Activated T-cell treated with anti-CD3 and anti-CD28 coated beads, Interleukin-2, amount 50 U/mL, for 24 hours (primary cell): ENCODE measurements around the gene RACGAP1.

ENCODE experiments used
- DNase-seq: peaks from one replicate; pipeline ENCODE4 v3.0.0-alpha.2; 2020
- H3K27ac Mint-ChIP-seq: 2 replicates; pipeline ENCODE4 v1.8.0; 2020; ENCODE audit warnings: mild to moderate bottlenecking, mixed read lengths
- H3K27me3 Mint-ChIP-seq: 2 replicates; pipeline ENCODE4 v1.8.0; 2020; ENCODE audit warnings: mixed read lengths
- H3K36me3 Mint-ChIP-seq: 2 replicates; pipeline ENCODE4 v1.8.0; 2020; ENCODE audit warnings: low read depth, mixed read lengths
- H3K4me1 Mint-ChIP-seq: 2 replicates; pipeline ENCODE4 v1.8.0; 2020; ENCODE audit warnings: low read depth, mixed read lengths
- H3K4me3 Mint-ChIP-seq: 2 replicates; pipeline ENCODE4 v1.8.0; 2020; ENCODE audit warnings: mild to moderate bottlenecking, moderate library complexity, mixed read lengths
- H3K9me3 Mint-ChIP-seq: 2 replicates; pipeline ENCODE4 v1.8.0; 2020; ENCODE audit warnings: mixed read lengths

RACGAP1 gene

GRCh38 chr12:49967777-49968250 lies 57.5 kb downstream of the RACGAP1 start:
- Mint-ChIP-seq H3K36me3 (no peaks in the 10 kb centered on the region), H3K27ac (no peak overlapping the region), H3K4me3 (peak overlapping the region; percentile 42), H3K4me1 (peaks cover 4% of the 10 kb centered on the region), H3K9me3 (no peaks in the 10 kb centered on the region), H3K27me3 (peaks cover 32% of the 10 kb centered on the region)
- DNase-seq: no peak

- H3K27me3 Mint-ChIP-seq: peaks cover 38% of the 10 kb centered on the region
- no peak overlapping the region for H3K27ac Mint-ChIP-seq
- peak overlapping the region; percentile 47 for H3K4me3 Mint-ChIP-seq
- DNase-seq: peak; percentile 98
- no peaks in the 10 kb centered on the region for H3K36me3 Mint-ChIP-seq
- peaks cover 4% of the 10 kb centered on the region for H3K4me1 Mint-ChIP-seq
- no peaks in the 10 kb centered on the region for H3K9me3 Mint-ChIP-seq
Observed at GRCh38 chr12:49967042-49967776, 58.1 kb downstream of the RACGAP1 start.

- H3K9me3 Mint-ChIP-seq: no peaks in the 10 kb centered on the region
- no peak for DNase-seq
- H3K36me3 Mint-ChIP-seq: no peaks in the 10 kb centered on the region
- H3K4me1 Mint-ChIP-seq: peaks cover 6% of the 10 kb centered on the region
- peaks cover 42% of the 10 kb centered on the region for H3K27me3 Mint-ChIP-seq
- no peak overlapping the region for H3K27ac Mint-ChIP-seq
- H3K4me3 Mint-ChIP-seq: no peak overlapping the region
Observed at GRCh38 chr12:49966511-49967041, 58.7 kb downstream of the RACGAP1 start.

DNA sequence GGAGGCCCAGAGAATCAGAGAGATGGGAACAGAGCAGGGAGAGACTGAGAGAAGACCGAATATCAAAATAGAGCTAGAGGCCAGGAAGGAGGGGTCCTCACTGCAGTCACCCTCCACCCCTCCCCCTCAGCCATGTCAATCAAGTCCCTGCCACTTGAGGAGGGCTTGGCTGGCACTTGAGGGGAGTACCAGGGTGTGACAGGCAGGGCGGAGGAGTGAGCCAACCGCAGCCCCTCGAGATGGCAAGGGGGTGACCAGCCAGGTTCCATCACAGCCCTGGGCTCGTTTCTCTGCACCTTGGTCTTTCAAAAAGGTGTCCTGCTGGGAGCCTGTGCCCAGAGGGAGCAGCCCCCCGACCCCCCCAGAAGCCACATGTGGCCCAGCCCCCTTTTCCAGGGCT lies 59.5 kb downstream of the RACGAP1 start:
- Mint-ChIP-seq H3K27me3 (peaks cover 45% of the 10 kb centered on the region), H3K36me3 (no peaks in the 10 kb centered on the region), H3K4me1 (peaks cover 6% of the 10 kb centered on the region), H3K9me3 (no peaks in the 10 kb centered on the region), H3K27ac (no peak overlapping the region), H3K4me3 (no peak overlapping the region)
- DNase-seq: no peak

GRCh38 chr12:49964849-49965624 lies 60.3 kb downstream of the RACGAP1 start:
- Mint-ChIP-seq H3K4me1 (peaks cover 11% of the 10 kb centered on the region), H3K27me3 (peaks cover 53% of the 10 kb centered on the region), H3K4me3 (no peak overlapping the region), H3K36me3 (no peaks in the 10 kb centered on the region), H3K27ac (no peak overlapping the region), H3K9me3 (no peaks in the 10 kb centered on the region)
- DNase-seq: no peak

DNA sequence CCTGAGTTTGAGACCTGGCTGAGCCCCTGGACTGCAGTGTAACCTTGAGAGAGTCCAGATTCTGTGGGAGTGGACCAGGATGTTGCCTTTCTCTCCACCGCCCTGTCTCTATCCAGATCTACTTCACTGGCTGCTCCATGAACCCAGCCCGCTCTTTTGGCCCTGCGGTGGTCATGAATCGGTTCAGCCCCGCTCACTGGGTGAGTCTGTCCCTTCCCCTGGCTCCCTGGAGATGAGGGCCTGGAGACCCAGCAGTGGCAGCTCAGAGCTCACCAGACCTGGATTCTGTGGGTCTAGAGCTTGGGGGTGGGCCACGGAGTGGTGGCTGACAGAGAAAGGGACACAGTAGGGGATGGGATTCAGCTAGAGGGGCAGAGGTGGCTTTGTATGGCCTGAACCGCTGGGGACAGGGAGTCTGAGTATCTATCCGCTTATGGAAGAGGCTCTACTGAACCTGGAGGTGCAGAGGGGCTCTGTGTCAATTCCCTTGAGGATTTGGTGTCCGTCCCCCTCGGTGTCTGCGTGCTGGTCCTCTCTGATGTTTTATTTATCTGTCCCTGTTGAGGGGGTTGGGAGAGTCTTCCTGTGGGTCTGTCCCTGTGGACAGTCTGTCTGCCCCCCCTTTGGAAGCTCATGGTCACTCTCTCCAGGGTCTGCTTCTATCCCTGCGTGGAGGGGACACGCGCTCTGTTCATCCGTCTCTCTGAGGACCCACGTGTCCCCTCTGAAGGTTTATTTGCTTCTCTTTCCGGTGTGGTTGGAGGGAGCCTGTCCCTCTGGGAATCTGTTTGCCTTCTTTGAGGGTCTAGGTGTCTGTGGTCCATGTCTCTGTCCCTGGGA lies 61.1 kb downstream of the RACGAP1 start:
- Mint-ChIP-seq H3K9me3 (no peaks in the 10 kb centered on the region), H3K27ac (no peak overlapping the region), H3K4me3 (no peak overlapping the region), H3K36me3 (no peaks in the 10 kb centered on the region), H3K27me3 (peaks cover 62% of the 10 kb centered on the region), H3K4me1 (peaks cover 11% of the 10 kb centered on the region)
- DNase-seq: no peak

DNA sequence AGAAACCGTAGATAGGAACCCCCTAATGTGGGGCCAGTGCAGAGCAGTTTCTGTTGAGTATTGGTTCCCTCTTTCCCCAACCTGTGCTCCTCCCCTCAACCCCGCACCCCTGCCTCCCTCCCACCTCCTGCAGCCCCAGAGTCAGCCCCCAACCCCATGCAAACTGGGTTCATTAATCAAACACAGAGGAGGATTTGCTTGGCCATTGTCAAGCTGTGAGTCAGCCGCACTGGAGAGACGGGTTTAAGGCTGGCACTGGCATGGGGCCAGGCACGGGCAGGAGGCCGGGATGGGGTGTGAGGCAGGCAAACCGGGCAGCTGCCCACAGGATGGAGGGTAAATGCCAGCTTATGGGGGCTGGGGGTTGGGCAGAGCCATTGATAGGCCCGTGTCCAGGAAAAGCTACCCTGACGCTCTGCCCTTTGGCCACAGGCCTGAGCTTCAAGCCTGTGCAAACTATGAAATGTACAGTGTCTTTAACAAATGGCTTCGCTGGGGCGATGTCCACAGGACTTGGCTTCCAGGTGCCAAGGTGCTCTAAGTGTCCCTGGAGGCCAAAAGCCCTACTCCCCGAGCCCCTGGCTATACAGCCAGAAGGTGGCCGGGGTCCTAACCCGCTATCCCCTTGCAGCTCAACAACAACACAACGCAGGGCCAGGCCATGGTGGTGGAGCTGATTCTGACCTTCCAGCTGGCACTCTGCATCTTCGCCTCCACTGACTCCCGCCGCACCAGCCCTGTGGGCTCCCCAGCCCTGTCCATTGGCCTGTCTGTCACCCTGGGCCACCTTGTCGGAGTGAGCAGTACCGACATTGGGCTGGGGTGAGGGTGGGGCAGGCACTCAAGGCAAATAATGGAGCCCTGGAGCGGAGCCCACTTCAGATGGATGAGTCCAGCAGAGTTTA lies 62.2 kb downstream of the RACGAP1 start:
- no peaks in the 10 kb centered on the region for H3K36me3 Mint-ChIP-seq
- DNase-seq: no peak
- H3K4me1 Mint-ChIP-seq: peaks cover 11% of the 10 kb centered on the region
- H3K4me3 Mint-ChIP-seq: no peak overlapping the region
- H3K27me3 Mint-ChIP-seq: peaks cover 73% of the 10 kb centered on the region
- H3K9me3 Mint-ChIP-seq: no peaks in the 10 kb centered on the region
- no peak overlapping the region for H3K27ac Mint-ChIP-seq

DNA sequence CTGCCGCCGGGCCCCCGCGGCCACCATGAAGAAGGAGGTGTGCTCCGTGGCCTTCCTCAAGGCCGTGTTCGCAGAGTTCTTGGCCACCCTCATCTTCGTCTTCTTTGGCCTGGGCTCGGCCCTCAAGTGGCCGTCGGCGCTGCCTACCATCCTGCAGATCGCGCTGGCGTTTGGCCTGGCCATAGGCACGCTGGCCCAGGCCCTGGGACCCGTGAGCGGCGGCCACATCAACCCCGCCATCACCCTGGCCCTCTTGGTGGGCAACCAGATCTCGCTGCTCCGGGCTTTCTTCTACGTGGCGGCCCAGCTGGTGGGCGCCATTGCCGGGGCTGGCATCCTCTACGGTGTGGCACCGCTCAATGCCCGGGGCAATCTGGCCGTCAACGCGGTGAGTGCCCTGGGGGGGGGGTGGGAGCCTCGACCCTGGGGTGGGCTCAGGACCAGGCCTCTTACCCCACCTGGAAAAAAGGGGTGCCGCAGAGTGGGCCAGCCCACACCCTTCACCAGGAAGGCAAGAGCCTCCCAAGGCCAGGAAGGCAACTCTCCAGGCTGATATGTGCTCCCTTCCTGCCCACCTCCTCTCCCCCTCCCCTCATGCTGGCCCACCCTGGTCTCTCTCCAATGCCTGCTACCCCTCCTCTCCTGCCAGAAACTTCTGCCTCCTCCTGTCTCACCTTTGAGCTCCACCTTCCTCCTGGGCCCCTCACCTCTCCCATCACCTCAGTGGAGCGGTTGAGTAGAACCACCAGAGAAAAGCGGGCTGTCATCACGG lies 63.1 kb downstream of the RACGAP1 start:
- H3K4me3 Mint-ChIP-seq: no peak overlapping the region
- peaks cover 82% of the 10 kb centered on the region for H3K27me3 Mint-ChIP-seq
- H3K4me1 Mint-ChIP-seq: peaks cover 10% of the 10 kb centered on the region
- no peak overlapping the region for H3K27ac Mint-ChIP-seq
- H3K9me3 Mint-ChIP-seq: no peaks in the 10 kb centered on the region
- no peaks in the 10 kb centered on the region for H3K36me3 Mint-ChIP-seq
- no peak for DNase-seq

- H3K4me1 Mint-ChIP-seq: peaks cover 7% of the 10 kb centered on the region
- no peaks in the 10 kb centered on the region for H3K9me3 Mint-ChIP-seq
- H3K36me3 Mint-ChIP-seq: no peaks in the 10 kb centered on the region
- peaks cover 86% of the 10 kb centered on the region for H3K27me3 Mint-ChIP-seq
- no peak within 1 kb of the TSS for H3K4me3 Mint-ChIP-seq
- DNase-seq: no peak
- H3K27ac Mint-ChIP-seq: no peak within 1 kb of the TSS
Observed at GRCh38 chr12:49961111-49961922, 64.0 kb downstream of the RACGAP1 start, which contains the start of gene AQP5. TSS of gene AQP5 (plus strand) at chr12:49961872. CDS start at chr12:49962018, 146 bp downstream.

- Mint-ChIP-seq H3K4me1 (peaks cover 7% of the 10 kb centered on the region), H3K9me3 (no peaks in the 10 kb centered on the region), H3K27ac (no peak overlapping the region), H3K36me3 (no peaks in the 10 kb centered on the region), H3K4me3 (no peak overlapping the region), H3K27me3 (peaks cover 87% of the 10 kb centered on the region)
- DNase-seq: no peak
Observed at GRCh38 chr12:49960474-49961110, 64.7 kb downstream of the RACGAP1 start.

- DNase-seq: no peak
- no peak overlapping the region for H3K27ac Mint-ChIP-seq
- no peak overlapping the region for H3K4me3 Mint-ChIP-seq
- no peaks in the 10 kb centered on the region for H3K36me3 Mint-ChIP-seq
- H3K4me1 Mint-ChIP-seq: peaks cover 7% of the 10 kb centered on the region
- peaks cover 88% of the 10 kb centered on the region for H3K27me3 Mint-ChIP-seq
- H3K9me3 Mint-ChIP-seq: no peaks in the 10 kb centered on the region
Observed at GRCh38 chr12:49959685-49960473, 65.4 kb downstream of the RACGAP1 start.
